ENCODE data around the gene RHOU.
"Not testable (repeated sequence)": the region's sequence is repeated elsewhere in the genome, so short reads cannot be mapped to it uniquely, and the experiment has no call there.

The RHOU gene

GRCh38 chr1:228772516-228773212 lies 37.4 kb downstream of the RHOU start:
- H3K4me3 ChIP-seq (ENCODE audit: low read depth, low read length): no peak overlapping the region
- no peak for TF ChIP-seq CTCF (IDR thresholded peaks at IDR 0.05; ENCODE audit: low read depth, low read length)
- TF ChIP-seq MAX (IDR thresholded peaks at IDR 0.05; ENCODE audit: low read depth, low read length): no peak
- TF ChIP-seq POLR2A (IDR thresholded peaks at IDR 0.05; ENCODE audit: extremely low read depth, insufficient read length): no peak
- no peak for TF ChIP-seq MYC (IDR thresholded peaks at IDR 0.05; ENCODE audit: low read depth, low read length)
- no peak for DNase-seq (ENCODE audit: low read depth)

- H3K4me3 ChIP-seq (ENCODE audit: low read depth, low read length); DNase-seq (ENCODE audit: low read depth): not testable (repeated sequence)
Measured at GRCh38 chr1:228775946-228776345, 40.7 kb downstream of the RHOU start.

GRCh38 chr1:228776449-228776848 lies 41.2 kb downstream of the RHOU start:
- H3K4me3 ChIP-seq (ENCODE audit: low read depth, low read length): no peak overlapping the region
- DNase-seq (ENCODE audit: low read depth): no peak
- no peak for TF ChIP-seq CTCF (IDR thresholded peaks at IDR 0.05; ENCODE audit: low read depth, low read length)
- no peak for TF ChIP-seq MAX (IDR thresholded peaks at IDR 0.05; ENCODE audit: low read depth, low read length)
- TF ChIP-seq MYC (IDR thresholded peaks at IDR 0.05; ENCODE audit: low read depth, low read length): no peak
- no peak for TF ChIP-seq POLR2A (IDR thresholded peaks at IDR 0.05; ENCODE audit: extremely low read depth, insufficient read length)

GRCh38 chr1:228777236-228777635 lies 42.0 kb downstream of the RHOU start:
- DNase-seq (ENCODE audit: low read depth): no peak
- no peak overlapping the region for H3K4me3 ChIP-seq (ENCODE audit: low read depth, low read length)
- no peak for TF ChIP-seq POLR2A (IDR thresholded peaks at IDR 0.05; ENCODE audit: extremely low read depth, insufficient read length)

- H3K4me3 ChIP-seq (ENCODE audit: low read depth, low read length): no peak overlapping the region
- no peak for DNase-seq (ENCODE audit: low read depth)
- no peak for TF ChIP-seq POLR2A (IDR thresholded peaks at IDR 0.05; ENCODE audit: extremely low read depth, insufficient read length)
- TF ChIP-seq MAX (IDR thresholded peaks at IDR 0.05; ENCODE audit: low read depth, low read length): no peak
- no peak for TF ChIP-seq CTCF (IDR thresholded peaks at IDR 0.05; ENCODE audit: low read depth, low read length)
- no peak for TF ChIP-seq MYC (IDR thresholded peaks at IDR 0.05; ENCODE audit: low read depth, low read length)
Measured at GRCh38 chr1:228778026-228778425, 42.7 kb downstream of the RHOU start.

- no peak for TF ChIP-seq CTCF (IDR thresholded peaks at IDR 0.05; ENCODE audit: low read depth, low read length)
- TF ChIP-seq MAX (IDR thresholded peaks at IDR 0.05; ENCODE audit: low read depth, low read length): no peak
- no peak for TF ChIP-seq MYC (IDR thresholded peaks at IDR 0.05; ENCODE audit: low read depth, low read length)
- no peak for TF ChIP-seq POLR2A (IDR thresholded peaks at IDR 0.05; ENCODE audit: extremely low read depth, insufficient read length)
Measured at GRCh38 chr1:228778466-228778865, 43.2 kb downstream of the RHOU start.

GRCh38 chr1:228778961-228779360 lies 43.7 kb downstream of the RHOU start:
- no peak for TF ChIP-seq MYC (IDR thresholded peaks at IDR 0.05; ENCODE audit: low read depth, low read length)
- TF ChIP-seq MAX (IDR thresholded peaks at IDR 0.05; ENCODE audit: low read depth, low read length): peak; percentile 7; the same call in 1 of the 2 replicates
- no peak for TF ChIP-seq POLR2A (IDR thresholded peaks at IDR 0.05; ENCODE audit: extremely low read depth, insufficient read length)
- peak; percentile 60 for DNase-seq (ENCODE audit: low read depth)
- no peak overlapping the region for H3K4me3 ChIP-seq (ENCODE audit: low read depth, low read length)

More at GRCh38 chr1:228778466-228778865, 43.2 kb downstream of the RHOU start:
- no peak for DNase-seq (ENCODE audit: low read depth)
- no peak overlapping the region for H3K4me3 ChIP-seq (ENCODE audit: low read depth, low read length)

All from NB4 (cell line).